PC-9 (cell line): ENCODE results near the gene SLC1A5.

Source experiments
- CTCF ChIP-seq: fragments of 200-600 bp; sonication (generic); conservative IDR thresholded peaks from 2 replicates; pipeline ENCODE4 v1.6.1; 2017; ENCODE audit warnings: mixed run types, antibody characterized with exemption, mild to moderate bottlenecking, moderate library complexity
- EZH2 ChIP-seq: fragments of 200-600 bp; sonication (generic); IDR thresholded peaks from 2 replicates; pipeline ENCODE4 v1.8.0; 2017; ENCODE audit warnings: antibody characterized with exemption, low read depth

- TF ChIP-seq CTCF (no peak), EZH2 (no peak)
These were observed 44.2 kb downstream of the SLC1A5 start for GRCh38 chr19:46744005-46744691.
